Mammary epithelial cell (primary cell): Measurements from ENCODE around the gene CCDC121.

Experiments used
- CTCF ChIP-seq, 2 donors: IDR thresholded peaks in 1 of 2; conservative IDR thresholded peaks in 1 of 2; 2 replicates each; pipeline ENCODE4 v1.5.1; 2011 to 2012; ENCODE audit warnings: inconsistent platforms in 2 of 2, low read length in 2 of 2, mild to moderate bottlenecking in 2 of 2, control low read depth in 1 of 2, low read depth in 1 of 2; ENCODE audit not compliant: insufficient read depth in 1 of 2; ENCODE audit errors: extremely low read depth in 1 of 2
- EZH2 ChIP-seq: IDR thresholded peaks from 2 replicates; pipeline ENCODE4 v1.6.1; 2012; ENCODE audit warnings: low read length, inconsistent platforms, borderline replicate concordance

GRCh38 chr2:27591745-27592144 is 37.1 kb downstream of the CCDC121 start:
- no peak for TF ChIP-seq CTCF (conservative IDR thresholded peaks at IDR 0.05 in 1 of 2, IDR thresholded peaks at IDR 0.05 in 1 of 2; ENCODE audit: extremely low read depth in 1 of 2, insufficient read depth in 1 of 2, low read depth in 1 of 2, low read length in 2 of 2)
- no peak for TF ChIP-seq EZH2
